HCT116 (cell line): Measurements from ENCODE around the gene ACLY. TPM values are rescaled to one million over a fixed set of nuclear protein-coding genes. Genes with fewer than 3 reads are reported as not detected.

Source experiments
- ATAC-seq: fragments of 200-7000 bp; cut with Tn5 transposase; 2 replicates; pipeline ENCODE4 v1.9.1; 2020; ENCODE audit warnings: mild to moderate bottlenecking, moderate library complexity
- BruUV-seq: library from RNA; stranded (reverse); fragments of 400-500 nt; replicated peaks from 2 replicates; lab custom pipeline; 2021; lab: Mats Ljungman, UMichigan
- CTCF ChIA-PET: fragments of 300-600 bp; sonication (Branson Sonifier 250); formaldehyde crosslinking; loops from one replicate; lab custom pipeline; 2021; ENCODE audit warnings: antibody characterized with exemption; lab: Charles Lee
- POLR2A ChIA-PET: fragments of 300-600, 350-600 bp; sonication (Branson Sonifier 250); formaldehyde crosslinking; loops from one replicate; lab custom pipeline; 2021; ENCODE audit warnings: antibody characterized with exemption; lab: Charles Lee
- RAD21 ChIA-PET, 2 experiments: fragments of 300-600 bp; sonication (Branson Sonifier 250); formaldehyde crosslinking; loops; one replicate each; lab custom pipeline; 2023; ENCODE audit warnings: low total read pairs in 2 of 2; ENCODE audit not compliant: uncharacterized antibody in 2 of 2, unreplicated experiment in 2 of 2, low non-redundant PET in 1 of 2; lab: Charles Lee
- DNase-seq: peaks from one replicate; pipeline ENCODE4 v3.0.0-alpha.2; 2010; ENCODE audit warnings: low read depth, low spot score
- H2AFZ ChIP-seq: fragments of 200-600 bp; shearing (Covaris generic), sonication (generic); 2 replicates; pipeline ENCODE4 v1.6.1; 2017; ENCODE audit warnings: low read depth, mixed run types, mixed read lengths, antibody characterized with exemption, low read length; ENCODE audit not compliant: poor library complexity, severe bottlenecking
- H3K27ac ChIP-seq: 2 replicates; pipeline ENCODE4 v1.5.1; 2012; ENCODE audit warnings: low read depth, low read length
- H3K27me3 ChIP-seq: fragments of 200-600 bp; sonication (generic); 2 replicates; pipeline ENCODE4 v1.6.1; 2016; ENCODE audit warnings: mixed run types, low read length, mixed read lengths; ENCODE audit not compliant: insufficient read depth
- H3K36me3 ChIP-seq, 2 experiments: fragments of 200-500 bp in 1 of 2; fragments of 200-600 bp in 1 of 2; sonication (Bioruptor generic) in 1 of 2; sonication (generic) in 1 of 2; 2 replicates each; pipeline versions ENCODE4 v1.5.1 to v1.6.1; 2014 to 2016; ENCODE audit warnings: low read length in 2 of 2, inconsistent platforms in 1 of 2, mixed read lengths in 1 of 2, mixed run types in 1 of 2; ENCODE audit not compliant: insufficient read depth in 2 of 2, control insufficient read depth in 1 of 2
- H3K4me1 ChIP-seq, 2 experiments: fragments of 200-600 bp in 1 of 2; sonication (generic) in 1 of 2; 2 replicates each; pipeline versions ENCODE4 v1.5.1 to v1.6.1; 2012 to 2017; ENCODE audit warnings: low read length in 2 of 2, inconsistent platforms in 1 of 2, mild to moderate bottlenecking in 1 of 2, mixed read lengths in 1 of 2, mixed run types in 1 of 2, moderate library complexity in 1 of 2; ENCODE audit not compliant: insufficient read depth in 2 of 2, control insufficient read depth in 1 of 2
- H3K4me2 ChIP-seq: fragments of 200-600 bp; sonication (generic); 2 replicates; pipeline ENCODE4 v1.6.1; 2017; ENCODE audit warnings: mixed run types, low read length, mixed read lengths
- H3K4me3 ChIP-seq, 2 experiments: fragments of 200-600 bp in 1 of 2; sonication (generic) in 1 of 2; replicated peaks in 1 of 2; 2 replicates each; pipeline ENCODE4 v1.5.1; 2011 to 2016; ENCODE audit warnings: low read length in 2 of 2, control low read depth in 1 of 2, low read depth in 1 of 2, mild to moderate bottlenecking in 1 of 2, mixed read lengths in 1 of 2, mixed run types in 1 of 2
- H3K79me2 ChIP-seq: fragments of 200-600 bp; sonication (generic); 2 replicates; pipeline ENCODE4 v1.6.1; 2017; ENCODE audit warnings: mild to moderate bottlenecking, mixed run types, low read length, moderate library complexity, mixed read lengths; ENCODE audit not compliant: insufficient read depth
- H3K9ac ChIP-seq: fragments of 200-600 bp; sonication (generic); 2 replicates; pipeline ENCODE4 v1.6.1; 2016; ENCODE audit warnings: low read length, mixed read lengths
- H3K9me2 ChIP-seq: fragments of 200-600 bp; sonication (generic), shearing (Covaris generic); 2 replicates; pipeline ENCODE4 v1.6.1; 2017; ENCODE audit warnings: mixed run types, mild to moderate bottlenecking, moderate library complexity; ENCODE audit not compliant: insufficient read depth
- H3K9me3 ChIP-seq, 2 experiments: fragments of 200-500 bp in 1 of 2; fragments of 200-600 bp in 1 of 2; sonication (Bioruptor generic) in 1 of 2; sonication (generic) in 1 of 2; 2 replicates each; pipeline ENCODE4 v1.6.1; 2014 to 2017; ENCODE audit warnings: low read length in 2 of 2, mixed read lengths in 2 of 2, inconsistent platforms in 1 of 2, low read depth in 1 of 2, mild to moderate bottlenecking in 1 of 2, mixed run types in 1 of 2, moderate library complexity in 1 of 2; ENCODE audit not compliant: control insufficient read depth in 1 of 2, insufficient read depth in 1 of 2
- H4K20me1 ChIP-seq: fragments of 200-600 bp; sonication (generic), shearing (Covaris generic); 2 replicates; pipeline ENCODE4 v1.6.1; 2017; ENCODE audit warnings: mixed run types, mild to moderate bottlenecking, moderate library complexity; ENCODE audit not compliant: insufficient read depth
- CBX3 ChIP-seq: IDR thresholded peaks from 2 replicates; pipeline ENCODE4 v1.6.1; 2012; ENCODE audit warnings: low read depth
- EGR1 ChIP-seq: IDR thresholded peaks from 2 replicates; pipeline ENCODE4 v1.6.1; 2012; ENCODE audit warnings: low read depth
- ELF1 ChIP-seq: IDR thresholded peaks from 2 replicates; pipeline ENCODE4 v1.6.1; 2012; ENCODE audit warnings: low read depth, borderline replicate concordance
- MAX ChIP-seq: IDR thresholded peaks from 2 replicates; pipeline ENCODE4 v1.6.1; 2012
- POLR2A ChIP-seq: IDR thresholded peaks from 2 replicates; pipeline ENCODE4 v1.7.0; 2011; ENCODE audit warnings: borderline replicate concordance; ENCODE audit not compliant: insufficient read depth, insufficient read length; ENCODE audit errors: extremely low read depth
- POLR2AphosphoS5 ChIP-seq: IDR thresholded peaks from 2 replicates; pipeline ENCODE4 v1.6.1; 2011; ENCODE audit warnings: mild to moderate bottlenecking, low read depth, low read length, moderate library complexity
- SIN3A ChIP-seq: IDR thresholded peaks from 2 replicates; pipeline ENCODE4 v1.6.1; 2012; ENCODE audit warnings: low read depth
- YY1 ChIP-seq: IDR thresholded peaks from 2 replicates; pipeline ENCODE4 v1.6.1; 2011; ENCODE audit warnings: low read length, low read depth, moderate library complexity, mild to moderate bottlenecking; ENCODE audit not compliant: insufficient replicate concordance; ENCODE audit errors: extremely low read depth
- ZFX ChIP-seq: fragments of 450-650 bp; IDR thresholded peaks from 2 replicates; pipeline ENCODE4 v1.6.1; 2017
- intact Hi-C: fragments of 100-400 bp; cut with micrococcal nuclease; formaldehyde crosslinking; loops from 2 replicates; pipeline ENCODE4 v1.10.0; 2022
- total RNA-seq: library from RNA; stranded (reverse); gene quantifications from one replicate; pipeline ENCODE4 v1.2.1, GENCODE V29; 2021; ENCODE audit not compliant: unreplicated experiment
- TF ChIP-seq, protein P1 (sequence below): IDR thresholded peaks from 2 replicates; pipeline ENCODE4 v1.6.1; 2012; ENCODE audit warnings: low read depth

Gene ACLY
- total RNA-seq, 1 experiment from 2014 or later = 222 TPM

DNA sequence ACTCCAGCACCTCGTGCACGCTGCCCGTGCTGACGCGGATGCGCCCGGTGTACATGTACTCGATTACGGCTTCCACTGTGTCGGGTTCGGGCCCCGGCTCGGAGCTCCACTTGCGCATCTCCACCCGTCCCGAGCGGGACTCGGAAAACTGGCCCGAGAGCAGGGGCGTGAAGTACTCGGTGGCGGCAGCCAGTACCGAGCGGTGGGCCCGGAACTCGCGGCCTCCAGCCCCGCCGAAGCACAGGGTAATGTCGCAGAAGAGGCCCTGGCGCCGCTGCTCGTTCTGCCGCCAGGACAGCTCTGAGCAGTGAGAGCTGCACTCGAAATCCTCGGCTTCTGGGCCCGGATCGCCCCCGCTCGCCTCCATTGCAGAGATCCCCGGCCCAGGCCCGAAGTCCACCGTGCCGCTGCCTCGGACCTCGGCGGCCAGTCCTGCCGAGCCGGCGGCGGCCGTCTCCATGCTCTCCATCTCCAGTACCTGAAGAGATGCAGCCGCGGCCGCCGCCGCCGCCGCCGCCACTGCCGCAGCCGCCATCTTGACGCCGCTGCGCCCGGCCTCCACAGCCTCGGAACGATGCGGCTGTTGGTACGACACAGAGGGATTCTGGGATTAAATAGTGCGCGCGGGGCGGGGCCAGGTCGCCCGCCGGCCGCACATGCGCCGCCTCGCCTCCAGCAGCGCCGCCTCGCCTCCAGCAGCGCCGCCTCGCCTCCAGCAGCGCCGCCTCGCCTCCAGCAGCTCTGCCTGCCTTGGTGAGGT, 53.7 kb downstream of the ACLY start, which contains the start of gene KLHL11:
TSS of gene KLHL11 (minus strand) at position 588 of the 760 bp plus-strand sequence. CDS start at position 535, 53 bp downstream.
- H3K79me2 ChIP-seq = peaks cover 49% of the 10 kb centered on the region
- BruUV-seq = no TSS peak
- peaks cover 12 to 16% of the 10 kb centered on the region in 2 experiments for H3K36me3 ChIP-seq
- H3K27ac ChIP-seq = peak within 1 kb of the TSS; percentile 78
- H3K9ac ChIP-seq = peak within 1 kb of the TSS; percentile 99
- no peak within 1 kb of the TSS for H2AFZ ChIP-seq
- ChIA-PET POLR2A (interaction anchor here (0.7 to 1.3 kb wide), 3 partner anchors 8 to 87 kb away, joined by 3 to 5 read pairs (median 4); no protein-coding TSS in a partner anchor), RAD21 (no interaction called here), CTCF (interaction anchor here (0.6 to 0.8 kb wide), 2 partner anchors 78 to 143 kb away, joined by 3 to 5 read pairs; partner anchors contain the start of gene JUP)
- peak within 1 kb of the TSS; percentile 97 for H3K4me2 ChIP-seq
- intact Hi-C loops = loop anchor here (1.0 kb wide), 1 partner anchor 127 kb away; no protein-coding TSS in a partner anchor
- TF ChIP-seq YY1 (peak; percentile 97), POLR2AphosphoS5 (peak; percentile 97), ELF1 (no peak), POLR2A (peak; percentile 89), CBX3 (no peak; the same call in 1 of the 2 replicates), MAX (peak; percentile 67), ZFX (peak; percentile 93), SIN3A (peak; percentile 78), EGR1 (peak; percentile 58)
- TF ChIP-seq, protein P1, sequence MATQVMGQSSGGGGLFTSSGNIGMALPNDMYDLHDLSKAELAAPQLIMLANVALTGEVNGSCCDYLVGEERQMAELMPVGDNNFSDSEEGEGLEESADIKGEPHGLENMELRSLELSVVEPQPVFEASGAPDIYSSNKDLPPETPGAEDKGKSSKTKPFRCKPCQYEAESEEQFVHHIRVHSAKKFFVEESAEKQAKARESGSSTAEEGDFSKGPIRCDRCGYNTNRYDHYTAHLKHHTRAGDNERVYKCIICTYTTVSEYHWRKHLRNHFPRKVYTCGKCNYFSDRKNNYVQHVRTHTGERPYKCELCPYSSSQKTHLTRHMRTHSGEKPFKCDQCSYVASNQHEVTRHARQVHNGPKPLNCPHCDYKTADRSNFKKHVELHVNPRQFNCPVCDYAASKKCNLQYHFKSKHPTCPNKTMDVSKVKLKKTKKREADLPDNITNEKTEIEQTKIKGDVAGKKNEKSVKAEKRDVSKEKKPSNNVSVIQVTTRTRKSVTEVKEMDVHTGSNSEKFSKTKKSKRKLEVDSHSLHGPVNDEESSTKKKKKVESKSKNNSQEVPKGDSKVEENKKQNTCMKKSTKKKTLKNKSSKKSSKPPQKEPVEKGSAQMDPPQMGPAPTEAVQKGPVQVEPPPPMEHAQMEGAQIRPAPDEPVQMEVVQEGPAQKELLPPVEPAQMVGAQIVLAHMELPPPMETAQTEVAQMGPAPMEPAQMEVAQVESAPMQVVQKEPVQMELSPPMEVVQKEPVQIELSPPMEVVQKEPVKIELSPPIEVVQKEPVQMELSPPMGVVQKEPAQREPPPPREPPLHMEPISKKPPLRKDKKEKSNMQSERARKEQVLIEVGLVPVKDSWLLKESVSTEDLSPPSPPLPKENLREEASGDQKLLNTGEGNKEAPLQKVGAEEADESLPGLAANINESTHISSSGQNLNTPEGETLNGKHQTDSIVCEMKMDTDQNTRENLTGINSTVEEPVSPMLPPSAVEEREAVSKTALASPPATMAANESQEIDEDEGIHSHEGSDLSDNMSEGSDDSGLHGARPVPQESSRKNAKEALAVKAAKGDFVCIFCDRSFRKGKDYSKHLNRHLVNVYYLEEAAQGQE = no peak
- ATAC-seq = peak; percentile 96
- peaks cover 9 to 18% of the 10 kb centered on the region in 2 experiments; a peak in 3 of 4 replicates for H3K4me1 ChIP-seq
- H3K9me3 ChIP-seq = no peaks in the 10 kb centered on the region
- no peaks in the 10 kb centered on the region for H3K27me3 ChIP-seq
- no peaks in the 10 kb centered on the region for H3K9me2 ChIP-seq
- H3K4me3 ChIP-seq = peak within 1 kb of the TSS; percentile 95 to 100
- DNase-seq = peak; percentile 60
- no peaks in the 10 kb centered on the region for H4K20me1 ChIP-seq
